IPS-NIHi7 (cell line): ENCODE data around the gene SLC4A11.

Source experiments
- DNase-seq: peaks from one replicate; pipeline ENCODE4 v3.0.0; 2012; ENCODE audit warnings: mixed read lengths; ENCODE audit errors: extremely low spot score

Gene SLC4A11

GRCh38 chr20:3239026-3239866 lies at the start of gene SLC4A11:
SLC4A11 (minus strand) TSS chr20:3239190; CDS start chr20:3239137, 53 bp downstream.
- peak; percentile 80 for DNase-seq

GRCh38 chr20:3283222-3283820 lies 44.3 kb upstream of the SLC4A11 start:
- DNase-seq, result no peak

GRCh38 chr20:3282271-3283221 lies 43.6 kb upstream of the SLC4A11 start:
- DNase-seq, result peak; percentile 24

GRCh38 chr20:3281437-3281836 lies 42.4 kb upstream of the SLC4A11 start:
- DNase-seq, result no peak

- no peak for DNase-seq
Measured at GRCh38 chr20:3279761-3280160, 40.8 kb upstream of the SLC4A11 start.

- no peak for DNase-seq
Measured at GRCh38 chr20:3277686-3278465, 38.9 kb upstream of the SLC4A11 start.

GRCh38 chr20:3276680-3277015 lies 37.7 kb upstream of the SLC4A11 start:
- peak; percentile 75 for DNase-seq

GRCh38 chr20:3275966-3276679 lies 37.1 kb upstream of the SLC4A11 start:
- no peak for DNase-seq

GRCh38 chr20:3275064-3275935 lies 36.3 kb upstream of the SLC4A11 start:
- DNase-seq, result no peak

- no peak for DNase-seq
Measured at GRCh38 chr20:3273371-3273770, 34.4 kb upstream of the SLC4A11 start.

GRCh38 chr20:3270051-3270450 lies 31.1 kb upstream of the SLC4A11 start:
- no peak for DNase-seq

GRCh38 chr20:3262566-3262965 lies 23.6 kb upstream of the SLC4A11 start:
- no peak for DNase-seq

- no peak for DNase-seq
Measured at GRCh38 chr20:3258429-3258828, 19.4 kb upstream of the SLC4A11 start.

GRCh38 chr20:3255728-3256127 lies 16.7 kb upstream of the SLC4A11 start:
- no peak for DNase-seq

- DNase-seq, result no peak
Measured at GRCh38 chr20:3251806-3252205, 12.8 kb upstream of the SLC4A11 start.

GRCh38 chr20:3250091-3250504 lies 11.1 kb upstream of the SLC4A11 start:
- peak; percentile 92 for DNase-seq

- DNase-seq, result peak; percentile 22
Measured at GRCh38 chr20:3248993-3249347, 10.0 kb upstream of the SLC4A11 start.

GRCh38 chr20:3248167-3248992 lies 9.4 kb upstream of the SLC4A11 start:
- DNase-seq, result peak; percentile 75

- no peak for DNase-seq
Measured at GRCh38 chr20:3247638-3248037, 8.6 kb upstream of the SLC4A11 start.
